NB4 (cell line): ENCODE measurements around the gene ADGRL3.

Source experiments
- DNase-seq: peaks from one replicate; pipeline ENCODE4 v3.0.0; 2010; ENCODE audit warnings: low read depth
- H3K4me3 ChIP-seq: one replicate; pipeline ENCODE4 v1.5.1; 2011; ENCODE audit warnings: mild to moderate bottlenecking, low read depth, low read length, moderate library complexity
- CTCF ChIP-seq: IDR thresholded peaks from one replicate; pipeline ENCODE4 v1.5.1; 2012; ENCODE audit warnings: low read depth, low read length
- MAX ChIP-seq: IDR thresholded peaks from 2 replicates; pipeline ENCODE4 v1.6.1; 2011; ENCODE audit warnings: low read depth, low read length
- MYC ChIP-seq: IDR thresholded peaks from 2 replicates; pipeline ENCODE4 v1.6.1; 2011; ENCODE audit warnings: low read depth, low read length
- POLR2A ChIP-seq: IDR thresholded peaks from 2 replicates; pipeline ENCODE4 v1.6.1; 2011; ENCODE audit warnings: mild to moderate bottlenecking; ENCODE audit not compliant: insufficient read length; ENCODE audit errors: extremely low read depth

ADGRL3 gene

GRCh38 chr4:61200187-61200915 lies at the start of gene ADGRL3:
Gene ADGRL3 (plus strand): TSS chr4:61200326.
- H3K4me3 ChIP-seq: no peak within 1 kb of the TSS
- TF ChIP-seq CTCF (no peak), MYC (no peak), MAX (no peak), POLR2A (no peak)
- DNase-seq: no peak

GRCh38 chr4:61152433-61152832 lies 47.7 kb upstream of the ADGRL3 start:
- TF ChIP-seq MYC: no peak
- DNase-seq: no peak
- H3K4me3 ChIP-seq: no peak overlapping the region

- H3K4me3 ChIP-seq: no peak overlapping the region
- DNase-seq: no peak
- TF ChIP-seq POLR2A (no peak), MAX (no peak), MYC (no peak), CTCF (no peak)
These were observed 39.6 kb upstream of the ADGRL3 start for GRCh38 chr4:61160478-61160877.

- TF ChIP-seq CTCF (no peak), MYC (no peak), MAX (no peak), POLR2A (no peak)
- no peak overlapping the region for H3K4me3 ChIP-seq
- no peak for DNase-seq
These were observed 38.0 kb upstream of the ADGRL3 start for GRCh38 chr4:61162116-61162515.

- H3K4me3 ChIP-seq: no peak overlapping the region
- TF ChIP-seq CTCF (no peak), MAX (no peak), MYC (no peak), POLR2A (no peak)
- DNase-seq: no peak
These were observed 26.3 kb upstream of the ADGRL3 start for GRCh38 chr4:61173799-61174198.

GRCh38 chr4:61175495-61175894 lies 24.6 kb upstream of the ADGRL3 start:
- no peak for TF ChIP-seq MAX
- no peak for TF ChIP-seq POLR2A
- TF ChIP-seq MYC: no peak
- TF ChIP-seq CTCF: no peak

More at GRCh38 chr4:61175495-61175894, 24.6 kb upstream of the ADGRL3 start:
- no peak overlapping the region for H3K4me3 ChIP-seq
- no peak for DNase-seq
